Sigmoid colon (tissue), 4 donors: ENCODE measurements around the gene CENPP.

Experiments
- CTCF ChIP-seq, 4 experiments: fragments of 450-650 bp in 3 of 4; fragments of 200-600 bp in 1 of 4; IDR thresholded peaks; one replicate each; pipeline ENCODE4 v1.5.1; 2016 to 2019; ENCODE audit warnings: antibody characterized with exemption in 4 of 4, mild to moderate bottlenecking in 3 of 4, moderate library complexity in 2 of 4
- POLR2AphosphoS5 ChIP-seq, 4 donors: sonication (generic); formaldehyde crosslinking; IDR thresholded peaks; one replicate each; pipeline ENCODE4 v1.6.1; 2017; ENCODE audit warnings: antibody characterized with exemption in 4 of 4

- TF ChIP-seq CTCF (IDR thresholded peaks at IDR 0.05) (no peak), POLR2AphosphoS5 (IDR thresholded peaks at IDR 0.05) (no peak)
Observed at GRCh38 chr9:92534674-92535073, 208.9 kb downstream of the CENPP start.
